MCF 10A (cell line): ENCODE measurements around the gene ADAMTS10. TPM values are rescaled to one million over a fixed set of nuclear protein-coding genes. Genes with fewer than 3 reads are reported as not detected.
"Not testable (repeated sequence)": the region's sequence is repeated elsewhere in the genome, so short reads cannot be mapped to it uniquely, and the experiment has no call there.

ENCODE experiments used
- BruUV-seq: library from RNA; stranded (reverse); fragments of 400-500 nt; replicated peaks from 2 replicates; lab custom pipeline; 2021; lab: Mats Ljungman, UMichigan
- CTCF ChIA-PET: fragments of 300-600 bp; sonication (Branson Sonifier 250); formaldehyde crosslinking; extraction: SDS; loops from one replicate; lab custom pipeline; 2021; ENCODE audit warnings: antibody characterized with exemption, inconsistent platforms; lab: Yijun Ruan, JAX
- POLR2A ChIA-PET: fragments of 300-600, 350-650 bp; sonication (Branson Sonifier 250); formaldehyde crosslinking; extraction: SDS; loops from one replicate; lab custom pipeline; 2020; ENCODE audit warnings: antibody characterized with exemption, inconsistent platforms; lab: Yijun Ruan, JAX
- DNase-seq: peaks from one replicate; pipeline ENCODE4 v3.0.0-alpha.2; 2018; ENCODE audit not compliant: unreplicated experiment
- H3K27ac Mint-ChIP-seq: one replicate; pipeline ENCODE4 v1.8.0; 2022; ENCODE audit warnings: mild to moderate bottlenecking, low read depth, mixed read lengths; ENCODE audit not compliant: unreplicated experiment
- H3K27me3 Mint-ChIP-seq: one replicate; pipeline ENCODE4 v1.8.0; 2022; ENCODE audit warnings: mixed read lengths; ENCODE audit not compliant: insufficient read depth, unreplicated experiment
- H3K36me3 Mint-ChIP-seq: one replicate; pipeline ENCODE4 v1.8.0; 2022; ENCODE audit warnings: mild to moderate bottlenecking, moderate library complexity, mixed read lengths; ENCODE audit not compliant: insufficient read depth, unreplicated experiment
- H3K4me1 Mint-ChIP-seq: one replicate; pipeline ENCODE4 v1.8.0; 2022; ENCODE audit warnings: mixed read lengths; ENCODE audit not compliant: insufficient read depth, unreplicated experiment
- H3K4me3 Mint-ChIP-seq: one replicate; pipeline ENCODE4 v1.8.0; 2022; ENCODE audit warnings: mild to moderate bottlenecking, moderate library complexity, mixed read lengths; ENCODE audit not compliant: unreplicated experiment
- H3K9me3 Mint-ChIP-seq: one replicate; pipeline ENCODE4 v1.8.0; 2022; ENCODE audit warnings: mixed read lengths; ENCODE audit not compliant: unreplicated experiment
- intact Hi-C: fragments of 100-400 bp; cut with micrococcal nuclease; formaldehyde crosslinking; loops from 2 replicates; pipeline ENCODE4 v1.14.1; 2022
- total RNA-seq: library from RNA; stranded (reverse); gene quantifications from 2 replicates; pipeline ENCODE4 v1.2.3, GENCODE V29; 2022
- TF ChIP-seq, protein P1 (sequence below): fragments of 200-600 bp; IDR thresholded peaks from one replicate; pipeline ENCODE4 v1.8.0; 2022; ENCODE audit warnings: antibody characterized with exemption, mild to moderate bottlenecking; ENCODE audit not compliant: unreplicated experiment

Gene ADAMTS10
- total RNA-seq, 1 experiment from 2014 or later = not detected

DNA sequence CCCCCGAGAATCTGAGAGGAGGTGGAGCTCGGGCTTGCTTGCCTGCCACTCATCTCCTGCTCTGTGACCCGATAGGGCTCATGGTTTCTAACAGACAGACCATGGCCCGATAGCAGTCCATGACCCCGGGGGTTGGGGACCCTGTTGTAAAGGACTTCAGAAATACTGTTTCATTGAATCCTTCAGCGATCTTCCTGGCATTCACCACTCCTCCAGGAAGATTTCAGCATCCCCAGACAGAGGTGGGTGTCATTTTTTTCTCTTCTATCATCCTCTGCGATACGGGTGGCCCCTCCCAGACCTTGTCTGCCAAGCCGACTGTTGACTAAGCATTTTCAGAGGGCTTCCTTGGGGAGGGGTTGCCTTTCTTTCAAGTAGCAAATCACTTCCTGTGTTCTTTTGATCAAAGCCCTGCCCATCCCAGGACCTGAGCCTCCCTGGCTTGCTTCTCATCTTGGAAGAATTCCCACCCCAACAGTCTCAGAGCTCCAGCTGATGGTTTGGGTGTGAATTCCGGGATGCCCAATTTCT lies 35.0 kb downstream of the ADAMTS10 start:
- ChIA-PET CTCF (interaction anchor here (0.6 to 1.2 kb wide), 4 partner anchors 26 to 162 kb away, joined by 3 to 6 read pairs (median 4); partner anchors contain the start of gene MARCHF2), POLR2A (interaction anchor here (0.7 kb wide), 1 partner anchor 307 kb away, joined by 3 read pairs; no protein-coding TSS in a partner anchor)
- no peaks in the 10 kb centered on the region for H3K9me3 Mint-ChIP-seq
- DNase-seq = peak; percentile 59
- no peak overlapping the region for H3K27ac Mint-ChIP-seq
- intact Hi-C loops = no loop called here
- TF ChIP-seq, protein P1, sequence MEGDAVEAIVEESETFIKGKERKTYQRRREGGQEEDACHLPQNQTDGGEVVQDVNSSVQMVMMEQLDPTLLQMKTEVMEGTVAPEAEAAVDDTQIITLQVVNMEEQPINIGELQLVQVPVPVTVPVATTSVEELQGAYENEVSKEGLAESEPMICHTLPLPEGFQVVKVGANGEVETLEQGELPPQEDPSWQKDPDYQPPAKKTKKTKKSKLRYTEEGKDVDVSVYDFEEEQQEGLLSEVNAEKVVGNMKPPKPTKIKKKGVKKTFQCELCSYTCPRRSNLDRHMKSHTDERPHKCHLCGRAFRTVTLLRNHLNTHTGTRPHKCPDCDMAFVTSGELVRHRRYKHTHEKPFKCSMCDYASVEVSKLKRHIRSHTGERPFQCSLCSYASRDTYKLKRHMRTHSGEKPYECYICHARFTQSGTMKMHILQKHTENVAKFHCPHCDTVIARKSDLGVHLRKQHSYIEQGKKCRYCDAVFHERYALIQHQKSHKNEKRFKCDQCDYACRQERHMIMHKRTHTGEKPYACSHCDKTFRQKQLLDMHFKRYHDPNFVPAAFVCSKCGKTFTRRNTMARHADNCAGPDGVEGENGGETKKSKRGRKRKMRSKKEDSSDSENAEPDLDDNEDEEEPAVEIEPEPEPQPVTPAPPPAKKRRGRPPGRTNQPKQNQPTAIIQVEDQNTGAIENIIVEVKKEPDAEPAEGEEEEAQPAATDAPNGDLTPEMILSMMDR = no peak
- no peak overlapping the region for H3K4me3 Mint-ChIP-seq
- H3K27me3 Mint-ChIP-seq = peaks cover 22% of the 10 kb centered on the region
- peaks cover 14% of the 10 kb centered on the region for H3K4me1 Mint-ChIP-seq
- H3K36me3 Mint-ChIP-seq = no peaks in the 10 kb centered on the region
- BruUV-seq = no TSS peak

DNA sequence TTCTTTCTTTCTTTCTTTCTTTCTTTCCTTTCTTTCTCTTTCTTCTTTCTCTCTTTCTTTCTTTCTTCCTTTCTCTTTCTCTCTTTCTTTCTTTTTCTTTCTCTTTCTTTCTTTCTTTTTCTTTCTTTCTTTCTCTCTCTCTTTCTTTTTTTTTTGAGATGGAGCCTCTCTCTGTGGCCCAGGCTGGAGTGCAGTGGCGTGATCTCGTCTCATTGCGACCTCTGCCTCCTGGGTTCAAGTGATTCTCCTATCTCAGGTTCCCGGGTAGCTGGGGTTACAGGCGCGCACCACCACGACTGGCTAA lies 35.9 kb downstream of the ADAMTS10 start:
- Mint-ChIP-seq H3K4me1 (peaks cover 14% of the 10 kb centered on the region), H3K27me3 (peaks cover 22% of the 10 kb centered on the region)
- H3K36me3 Mint-ChIP-seq, BruUV-seq, CTCF ChIA-PET, intact Hi-C loops, H3K9me3 Mint-ChIP-seq, H3K27ac Mint-ChIP-seq, H3K4me3 Mint-ChIP-seq, DNase-seq, POLR2A ChIA-PET: not testable (repeated sequence)

DNA sequence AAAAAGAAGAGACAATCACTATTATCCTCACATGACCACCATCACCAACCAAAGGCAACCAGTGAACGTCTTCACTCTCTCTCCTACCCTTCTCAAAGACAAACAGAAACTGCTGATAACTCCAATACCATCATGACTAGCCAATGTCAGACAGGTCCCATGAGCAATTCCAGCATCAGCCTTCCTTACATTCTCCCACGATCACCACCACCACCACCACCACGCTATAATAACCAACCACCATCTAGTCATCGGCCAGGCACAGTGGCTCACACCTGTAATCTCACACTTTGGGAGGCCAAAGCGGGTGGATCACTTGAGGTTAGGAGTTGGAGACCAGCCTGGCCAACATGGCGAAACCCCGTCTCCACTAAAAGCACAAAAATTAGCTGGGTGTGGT lies 37.2 kb downstream of the ADAMTS10 start:
- Mint-ChIP-seq H3K4me3 (no peak overlapping the region), H3K27me3 (peaks cover 12% of the 10 kb centered on the region), H3K36me3 (no peaks in the 10 kb centered on the region), H3K4me1 (peaks cover 17% of the 10 kb centered on the region), H3K27ac (no peak overlapping the region), H3K9me3 (no peaks in the 10 kb centered on the region)
- DNase-seq = no peak
- BruUV-seq = no TSS peak
- CTCF ChIA-PET = no interaction called here
- POLR2A ChIA-PET = no interaction called here
- TF ChIP-seq, protein P1 = no peak
- intact Hi-C loops = no loop called here

DNA sequence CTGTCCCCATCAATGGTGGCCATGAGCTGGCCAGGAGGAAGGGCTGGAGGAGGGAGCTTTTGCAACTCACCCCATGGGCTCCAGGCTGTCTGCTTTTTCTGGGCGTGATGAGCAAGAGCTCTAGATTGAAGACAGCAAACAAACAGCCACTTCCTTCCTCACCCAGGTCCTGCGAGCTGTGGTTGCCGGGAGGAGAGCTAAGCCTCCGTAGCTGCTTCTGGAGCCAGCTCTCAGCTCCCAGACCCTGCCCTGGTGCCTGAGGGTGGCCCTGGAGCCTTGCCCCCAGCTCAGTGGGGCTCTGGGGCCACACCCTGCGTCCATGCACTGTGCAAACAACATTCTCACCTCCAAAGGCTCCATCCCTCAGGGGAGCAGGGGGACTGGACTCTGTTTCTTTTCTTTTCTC lies 39.5 kb downstream of the ADAMTS10 start:
- no TSS peak for BruUV-seq
- H3K27me3 Mint-ChIP-seq = peaks cover 12% of the 10 kb centered on the region
- ChIA-PET CTCF (interaction anchor here (0.9 to 7.8 kb wide), 3 partner anchors 9 to 412 kb away, joined by 3 to 89 read pairs (median 4); partner anchors contain the start of gene MYO1F), POLR2A (no interaction called here)
- H3K4me1 Mint-ChIP-seq = peaks cover 16% of the 10 kb centered on the region
- H3K27ac Mint-ChIP-seq = no peak overlapping the region
- no peaks in the 10 kb centered on the region for H3K36me3 Mint-ChIP-seq
- TF ChIP-seq, protein P1 = no peak
- H3K4me3 Mint-ChIP-seq = no peak overlapping the region
- intact Hi-C loops = no loop called here
- no peaks in the 10 kb centered on the region for H3K9me3 Mint-ChIP-seq
- DNase-seq = peak; percentile 54
